Smooth muscle cell of the brain vasculature (primary cell): ENCODE measurements around the gene CNPY4.
A peak's percentile ranks its signal among the peaks of the same experiment; 100 is the strongest.
"Not testable (repeated sequence)": the region's sequence is repeated elsewhere in the genome, so short reads cannot be mapped to it uniquely, and the experiment has no call there.

ENCODE experiments used
- DNase-seq: peaks from one replicate; pipeline ENCODE4 v3.0.0-alpha.2; 2012; ENCODE audit warnings: low read depth, low spot score

CNPY4 gene

GRCh38 chr7:100118388-100119071 is 904 bp upstream of the CNPY4 start:
- no peak for DNase-seq

DNA sequence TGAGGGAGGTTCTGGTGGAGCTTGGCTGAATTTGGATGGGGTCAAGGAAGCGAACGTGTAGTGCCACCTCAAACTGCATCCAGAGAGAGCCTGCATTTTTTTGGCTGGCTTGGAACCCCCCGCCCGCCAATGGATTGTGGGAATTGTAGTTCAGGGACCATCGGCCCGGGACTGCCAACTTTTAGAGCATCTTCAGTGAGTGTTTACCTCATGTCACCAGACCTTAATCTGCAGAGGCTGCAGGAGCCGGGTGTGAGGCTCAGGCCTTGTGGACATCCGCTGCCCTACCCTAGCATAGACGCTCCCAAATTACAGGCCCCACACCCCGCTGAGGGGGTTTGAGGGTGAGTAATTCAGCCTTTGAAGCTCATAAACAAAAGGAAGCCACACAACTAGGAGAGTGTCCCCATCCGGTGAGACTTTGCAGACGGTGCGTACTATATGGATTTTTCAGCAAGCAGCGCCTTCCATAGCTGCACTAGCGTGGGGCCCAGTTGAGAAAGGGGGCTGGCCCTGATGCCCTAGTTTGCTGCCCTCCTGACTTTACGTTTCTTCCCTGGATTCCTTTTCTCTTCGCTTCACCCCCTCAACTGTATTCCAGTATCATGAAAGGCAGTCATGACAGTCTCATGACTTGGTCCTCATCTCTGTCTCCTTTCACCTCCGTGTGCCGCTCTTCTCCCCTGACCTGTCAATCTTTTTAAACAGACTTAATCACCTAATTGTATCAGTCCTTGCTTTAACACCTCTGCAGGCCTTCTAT is 717 bp downstream of the CNPY4 start:
- no peak for DNase-seq

GRCh38 chr7:100120733-100121036 is 1.3 kb downstream of the CNPY4 start:
- no peak for DNase-seq

GRCh38 chr7:100122067-100122466 is 2.6 kb downstream of the CNPY4 start:
- no peak for DNase-seq

- no peak for DNase-seq
These were observed 3.1 kb downstream of the CNPY4 start for GRCh38 chr7:100122568-100122967.

DNA sequence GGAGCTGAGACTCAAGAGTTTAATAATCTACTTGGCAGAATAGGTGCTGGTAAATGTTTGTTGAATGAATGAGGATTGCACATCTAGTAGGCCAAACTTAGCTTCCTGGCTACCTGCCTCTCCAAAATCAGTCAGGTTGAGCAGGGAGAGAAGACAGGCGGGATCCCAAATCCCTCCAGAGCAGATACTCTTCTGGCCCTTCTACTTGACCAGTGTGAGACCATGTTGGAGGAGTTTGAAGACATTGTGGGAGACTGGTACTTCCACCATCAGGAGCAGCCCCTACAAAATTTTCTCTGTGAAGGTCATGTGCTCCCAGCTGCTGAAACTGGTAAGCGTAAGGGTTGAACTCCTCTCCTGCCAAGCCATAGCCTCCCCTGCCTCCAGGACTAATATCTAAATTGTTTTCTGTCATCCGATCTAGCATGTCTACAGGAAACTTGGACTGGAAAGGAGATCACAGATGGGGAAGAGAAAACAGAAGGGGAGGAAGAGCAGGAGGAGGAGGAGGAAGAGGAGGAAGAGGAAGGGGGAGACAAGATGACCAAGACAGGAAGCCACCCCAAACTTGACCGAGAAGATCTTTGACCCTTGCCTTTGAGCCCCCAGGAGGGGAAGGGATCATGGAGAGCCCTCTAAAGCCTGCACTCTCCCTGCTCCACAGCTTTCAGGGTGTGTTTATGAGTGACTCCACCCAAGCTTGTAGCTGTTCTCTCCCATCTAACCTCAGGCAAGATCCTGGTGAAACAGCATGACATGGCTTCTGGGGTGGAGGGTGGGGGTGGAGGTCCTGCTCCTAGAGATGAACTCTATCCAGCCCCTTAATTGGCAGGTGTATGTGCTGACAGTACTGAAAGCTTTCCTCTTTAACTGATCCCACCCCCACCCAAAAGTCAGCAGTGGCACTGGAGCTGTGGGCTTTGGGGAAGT is 5.1 kb downstream of the CNPY4 start:
- no peak for DNase-seq

DNA sequence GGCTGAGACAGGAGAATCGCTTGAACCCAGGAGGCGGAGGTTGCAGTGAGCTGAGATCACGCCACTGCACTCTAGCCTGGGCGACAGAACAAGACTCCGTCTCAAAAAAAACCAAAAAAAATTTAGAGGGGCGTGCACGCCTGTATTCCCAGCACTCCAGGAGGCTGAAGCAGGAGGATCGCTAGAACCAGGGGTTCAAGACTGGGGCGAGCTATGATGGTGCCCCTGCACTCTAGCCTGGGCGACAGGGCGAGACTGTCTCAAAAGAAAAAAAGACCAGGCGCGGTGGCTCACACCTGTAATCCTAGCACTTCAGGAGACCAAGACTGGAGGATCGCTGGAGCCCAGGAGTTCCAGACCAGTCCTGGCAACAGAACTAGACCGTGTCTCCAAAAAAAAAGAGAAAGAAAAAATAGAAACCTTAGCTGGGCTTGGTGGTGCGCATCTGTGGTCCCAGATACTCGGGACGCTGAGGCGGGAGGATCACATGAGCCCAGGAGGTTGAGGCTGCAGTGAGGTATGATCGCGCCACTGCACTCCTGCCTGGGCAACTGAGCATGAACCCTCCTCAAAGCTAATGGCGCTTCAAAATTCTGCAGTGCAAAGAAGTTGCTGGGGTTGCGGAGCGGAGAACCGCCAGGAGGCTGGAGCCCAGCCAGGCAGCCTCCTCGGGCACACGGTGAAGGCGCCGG is 7.0 kb downstream of the CNPY4 start:
- no peak for DNase-seq

DNA sequence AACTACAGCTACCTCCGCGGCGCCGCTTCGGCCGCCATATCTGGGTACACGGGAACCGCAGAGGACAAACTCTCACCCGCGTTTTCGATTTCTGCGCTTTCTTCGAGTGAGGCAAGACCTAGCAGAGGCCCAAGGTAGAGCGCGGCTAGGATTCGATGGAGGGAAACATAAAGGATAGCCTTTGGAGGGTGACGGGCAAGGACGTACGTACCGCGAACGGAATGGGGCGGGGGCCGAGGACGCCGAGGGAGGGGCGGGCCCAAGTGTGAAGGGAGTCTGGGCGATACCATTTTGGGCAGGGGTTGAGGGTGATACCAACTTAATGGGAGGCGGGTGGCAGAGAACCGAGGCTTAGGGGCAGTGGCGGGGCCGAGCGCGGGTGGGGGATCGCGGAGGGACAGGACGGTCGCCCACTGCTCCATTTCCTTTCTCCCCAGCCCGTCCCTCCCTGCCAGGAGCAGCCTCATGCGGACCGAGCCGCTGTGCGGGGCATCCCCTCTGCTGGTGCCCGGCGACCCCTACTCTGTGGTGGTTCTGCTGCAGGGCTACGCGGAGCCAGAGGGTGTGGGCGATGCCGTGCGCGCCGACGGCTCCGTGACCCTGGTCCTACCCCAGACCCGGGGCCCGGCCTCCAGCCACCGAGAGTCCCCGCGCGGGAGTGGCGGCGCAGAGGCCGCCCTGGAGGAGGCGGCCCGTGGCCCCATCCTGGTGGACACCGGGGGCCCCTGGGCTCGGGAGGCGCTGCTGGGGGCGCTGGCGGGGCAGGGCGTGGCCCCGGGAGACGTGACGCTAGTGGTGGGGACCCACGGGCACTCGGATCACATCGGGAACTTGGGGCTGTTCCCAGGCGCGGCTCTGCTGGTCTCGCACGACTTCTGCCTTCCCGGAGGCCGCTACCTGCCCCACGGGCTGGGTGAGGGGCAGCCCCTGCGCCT is 7.8 kb downstream of the CNPY4 start, which contains the start of gene MBLAC1:
TSS of gene MBLAC1 (plus strand) at position 37 of the 935 bp plus-strand sequence. CDS start at position 466, 429 bp downstream.
- peak; percentile 79 for DNase-seq

DNA sequence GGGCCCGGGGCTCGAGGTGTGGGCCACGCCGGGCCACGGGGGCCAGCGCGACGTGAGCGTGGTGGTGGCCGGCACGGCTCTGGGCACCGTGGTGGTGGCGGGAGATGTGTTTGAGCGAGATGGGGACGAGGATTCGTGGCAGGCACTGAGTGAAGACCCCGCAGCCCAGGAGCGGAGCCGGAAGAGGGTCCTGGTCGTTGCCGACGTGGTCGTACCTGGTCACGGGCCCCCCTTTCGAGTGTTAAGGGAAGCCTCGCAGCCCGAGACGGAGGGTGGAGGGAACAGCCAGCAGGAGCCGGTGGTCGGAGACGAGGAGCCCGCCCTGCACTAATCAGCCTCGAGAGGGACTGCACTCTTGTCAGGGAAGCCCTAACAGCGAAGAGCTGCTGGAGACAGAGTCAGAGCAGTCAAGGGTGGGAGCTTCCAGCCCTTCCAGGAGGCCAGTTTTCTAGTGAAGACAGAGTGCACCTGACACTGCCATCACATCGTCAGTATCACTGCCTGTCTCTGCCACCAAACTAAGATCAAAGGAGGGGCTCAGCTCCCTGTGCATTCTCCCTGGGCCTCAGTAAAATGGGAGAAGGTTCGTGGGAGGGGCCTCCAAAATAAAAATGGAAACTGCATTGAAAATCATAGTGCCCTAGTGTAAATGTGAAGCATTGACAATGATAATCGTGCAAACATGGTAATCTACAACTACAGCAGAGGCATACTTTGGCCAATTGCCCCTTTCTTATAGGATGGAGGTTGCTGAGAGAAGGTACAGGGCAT is 8.6 kb downstream of the CNPY4 start:
- no peak for DNase-seq

DNA sequence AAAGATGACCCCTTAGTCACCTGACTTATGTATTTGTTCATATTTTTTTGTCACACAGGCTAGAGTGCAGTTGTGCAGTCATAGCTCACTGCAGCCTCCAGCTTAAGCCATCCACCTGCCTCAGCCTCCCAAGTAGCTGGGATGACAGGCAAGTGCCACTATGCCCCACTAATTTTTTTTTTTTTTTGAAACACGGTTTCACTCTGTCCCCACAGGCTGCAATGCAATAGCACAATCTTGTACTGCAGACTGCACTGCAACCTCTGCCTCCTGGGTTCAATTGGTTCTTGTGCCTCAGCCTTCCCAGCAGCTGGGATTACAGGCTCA is 9.2 kb downstream of the CNPY4 start:
- DNase-seq, result no peak

GRCh38 chr7:100130220-100130607 is 10.8 kb downstream of the CNPY4 start:
- not testable (repeated sequence) for DNase-seq

DNA sequence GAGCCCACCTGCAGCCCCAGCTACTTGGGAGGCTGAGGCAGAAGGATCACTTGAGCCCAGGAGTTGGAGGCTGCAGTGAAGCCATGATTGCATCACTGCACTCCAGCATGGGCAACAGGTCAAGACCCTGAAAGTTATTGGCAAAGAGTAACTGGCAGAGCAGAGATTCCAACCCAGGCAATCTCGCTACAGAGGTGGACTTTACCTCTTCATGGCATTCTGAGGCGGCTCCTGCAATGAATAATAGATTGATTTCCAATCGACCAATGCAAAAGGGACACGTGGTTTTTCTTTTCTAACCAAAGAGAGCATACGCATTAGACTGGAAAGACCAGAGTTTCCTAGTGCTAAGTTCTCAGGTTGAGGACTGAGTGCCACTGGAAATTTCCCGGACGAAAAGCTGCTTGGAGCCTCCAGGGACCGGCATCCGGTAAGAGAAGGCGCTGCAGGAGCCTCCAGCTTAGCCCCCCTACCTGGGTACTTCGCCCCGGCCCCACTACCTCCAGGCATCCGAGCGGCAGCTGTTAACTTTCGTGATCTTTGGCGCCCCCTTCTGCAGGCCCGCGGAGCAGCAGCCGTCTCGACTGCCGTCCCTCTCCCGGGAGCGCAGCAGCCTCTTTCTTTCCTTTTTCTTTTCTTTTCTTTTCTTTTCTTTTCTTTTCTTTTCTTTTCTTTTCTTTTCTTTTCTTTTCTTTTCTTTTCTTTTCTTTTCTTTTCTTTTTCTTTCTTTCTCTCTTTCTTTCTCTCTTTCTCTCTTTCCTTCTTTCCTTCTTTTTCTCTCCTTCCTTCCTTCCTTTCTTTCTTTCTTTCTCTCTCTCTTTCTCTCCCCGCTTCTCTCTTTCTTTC is 11.4 kb downstream of the CNPY4 start:
- no peak for DNase-seq

- DNase-seq, result no peak
These were observed 12.7 kb downstream of the CNPY4 start for GRCh38 chr7:100132126-100132525.

- DNase-seq, result no peak
These were observed 13.3 kb downstream of the CNPY4 start for GRCh38 chr7:100132697-100133151.

GRCh38 chr7:100137851-100138760 is 18.7 kb downstream of the CNPY4 start:
- DNase-seq, result no peak

DNA sequence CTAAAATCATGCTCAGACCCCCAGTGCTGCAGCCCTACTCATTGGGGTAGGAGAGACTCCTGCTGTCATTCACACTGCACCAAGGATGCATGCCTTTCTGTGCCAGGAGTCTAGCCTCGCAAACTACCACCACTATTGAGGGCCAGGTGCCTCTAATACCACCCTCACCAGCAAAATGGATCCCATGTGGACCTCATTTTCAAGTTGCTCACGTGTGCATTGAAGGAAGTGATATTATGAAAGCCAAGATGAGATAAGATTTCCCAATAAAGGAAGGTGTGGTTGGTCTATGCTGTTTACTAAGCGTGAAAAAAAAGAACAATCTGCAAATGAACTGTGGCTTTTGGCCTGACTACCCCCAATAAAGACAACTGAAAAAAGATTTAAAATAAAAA is 22.1 kb downstream of the CNPY4 start:
- no peak for DNase-seq

DNA sequence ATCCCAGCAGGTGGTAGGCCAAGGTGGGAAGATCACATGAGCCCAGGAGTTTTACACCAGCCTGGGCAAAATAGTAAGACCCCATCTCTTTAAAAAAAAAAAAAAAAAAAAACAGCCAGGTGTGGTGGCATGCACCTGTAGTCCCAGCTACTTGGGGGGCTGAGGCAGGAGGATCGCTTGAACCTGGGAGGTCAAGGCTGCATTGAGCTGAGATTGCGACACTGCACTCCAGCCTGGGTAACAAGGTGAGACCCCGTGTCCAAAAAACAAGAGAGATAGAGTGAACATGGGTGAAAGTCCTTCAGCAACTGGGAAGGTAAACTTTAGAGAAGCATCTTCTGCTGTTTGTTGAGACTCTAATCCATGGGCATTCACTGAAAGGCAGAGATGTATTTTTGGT is 23.0 kb downstream of the CNPY4 start:
- no peak for DNase-seq

DNA sequence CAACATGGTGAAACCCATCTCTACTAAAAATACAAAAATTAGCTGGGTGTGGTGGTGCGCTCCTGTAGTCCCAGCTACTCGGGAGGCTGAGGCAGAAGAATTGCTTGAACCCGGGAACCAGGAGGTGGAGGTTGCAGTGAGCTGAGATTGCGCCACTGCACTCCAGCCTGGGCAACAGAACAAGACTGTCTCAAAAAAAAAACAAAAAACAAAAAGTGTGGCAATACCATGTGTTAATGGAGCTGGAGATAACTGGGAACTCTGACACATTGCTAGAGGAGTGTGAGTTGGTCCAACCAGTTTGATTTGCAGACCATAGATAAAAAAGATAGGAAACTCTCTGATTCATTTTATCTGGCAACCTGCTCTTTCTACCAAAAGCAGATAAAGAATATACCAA is 26.9 kb downstream of the CNPY4 start:
- DNase-seq, result not testable (repeated sequence)
